ENCODE data around the gene GSN.
"Not testable (repeated sequence)": the region's sequence is repeated elsewhere in the genome, so short reads cannot be mapped to it uniquely, and the experiment has no call there.

GSN gene

DNA sequence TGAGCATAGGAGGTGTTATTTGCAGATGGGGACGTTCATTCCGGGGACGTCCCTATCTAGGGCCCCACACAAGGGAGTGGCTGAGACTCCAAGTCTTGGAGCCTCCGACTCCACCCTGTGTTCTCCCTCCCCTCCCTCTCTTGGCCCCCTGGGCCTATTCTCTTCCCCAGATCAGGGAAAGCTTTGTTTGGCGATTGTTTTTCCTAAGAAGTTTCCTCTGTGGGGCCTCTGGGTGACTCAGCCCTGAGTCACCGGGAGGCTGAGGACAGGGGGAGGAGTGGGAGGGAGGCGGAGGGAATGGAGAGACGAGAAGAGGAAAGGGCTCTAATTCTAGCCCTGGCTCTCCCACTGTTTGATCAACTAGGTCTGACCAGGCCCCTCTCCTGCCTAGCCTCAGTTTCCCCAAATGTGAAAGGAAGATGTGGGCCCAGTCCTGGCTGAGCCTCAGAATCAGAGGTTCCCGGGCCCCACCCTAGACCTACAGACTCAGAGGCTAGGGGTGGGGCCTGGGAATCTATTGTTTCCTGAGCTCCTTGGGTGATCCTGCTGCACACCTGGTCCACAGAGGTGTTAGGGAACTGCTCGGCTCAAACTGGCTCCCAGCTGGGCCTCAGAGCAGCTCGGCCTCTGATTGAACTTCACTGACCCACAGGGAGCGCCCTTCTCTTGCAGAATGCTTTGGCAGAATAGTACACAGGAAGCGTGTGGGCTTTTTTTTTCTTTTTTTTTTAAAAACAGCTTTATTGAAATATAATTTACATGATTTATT is 19.2 kb downstream of the GSN start:
- peak in 1 of 3 donors; percentile 8 for DNase-seq (ENCODE audit: low read depth in 3 of 3, low spot score in 1 of 3)

DNA sequence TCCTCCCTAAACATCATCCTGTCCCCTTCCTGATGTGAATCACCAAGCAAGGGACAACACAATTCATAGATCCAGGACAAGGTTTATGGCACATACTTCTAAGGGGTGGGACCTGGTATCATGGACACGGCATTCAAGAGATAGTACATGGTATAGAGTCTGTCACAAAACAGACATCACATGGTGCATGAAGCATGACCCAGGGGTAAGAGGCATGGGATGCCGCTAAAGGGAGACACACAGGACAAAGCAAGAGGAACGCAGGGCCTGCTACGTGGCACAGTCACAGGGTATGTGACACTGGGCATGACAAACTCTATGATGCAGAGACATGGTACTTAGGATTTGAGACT is 20.7 kb downstream of the GSN start:
- DNase-seq (ENCODE audit: low read depth in 3 of 3, low spot score in 1 of 3): no peak

DNA sequence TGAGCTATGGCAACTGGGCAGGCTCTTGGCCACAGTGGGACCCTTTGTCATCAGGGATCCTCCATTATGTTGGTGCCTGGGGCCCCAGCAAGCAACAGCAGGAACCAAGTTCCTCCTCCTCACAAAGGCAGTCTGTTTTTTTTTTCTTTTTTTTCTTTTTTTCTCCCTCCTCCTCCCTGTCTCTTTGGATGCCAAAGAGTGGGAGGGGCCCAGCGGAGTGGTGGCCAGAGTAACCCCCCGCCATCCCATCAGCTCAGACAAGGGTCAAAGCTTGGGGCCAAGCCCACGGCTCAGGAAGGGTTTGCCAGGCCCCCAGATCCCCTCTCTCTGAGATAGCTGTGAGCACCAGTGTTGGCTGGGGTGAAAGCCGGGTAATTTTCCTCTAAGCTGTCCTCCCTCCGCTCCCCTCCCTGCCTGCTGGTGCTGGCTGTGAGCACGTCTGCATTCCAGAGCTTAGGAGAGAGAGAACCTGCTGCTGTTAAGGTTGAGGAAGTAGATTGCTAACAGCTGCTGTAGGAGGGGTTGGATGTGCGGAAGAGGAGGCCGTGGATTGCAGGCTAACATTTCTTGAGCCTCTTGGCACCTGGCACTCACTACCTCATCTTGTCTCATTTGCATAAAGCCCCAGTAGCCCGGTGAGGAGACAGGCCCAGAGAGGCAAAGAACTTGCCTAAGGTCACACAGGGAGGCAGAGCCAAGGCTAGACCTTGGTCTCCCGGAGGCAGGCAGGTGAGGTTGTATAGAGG is 21.2 kb downstream of the GSN start:
- DNase-seq (ENCODE audit: low read depth in 3 of 3, low spot score in 1 of 3): no peak

DNA sequence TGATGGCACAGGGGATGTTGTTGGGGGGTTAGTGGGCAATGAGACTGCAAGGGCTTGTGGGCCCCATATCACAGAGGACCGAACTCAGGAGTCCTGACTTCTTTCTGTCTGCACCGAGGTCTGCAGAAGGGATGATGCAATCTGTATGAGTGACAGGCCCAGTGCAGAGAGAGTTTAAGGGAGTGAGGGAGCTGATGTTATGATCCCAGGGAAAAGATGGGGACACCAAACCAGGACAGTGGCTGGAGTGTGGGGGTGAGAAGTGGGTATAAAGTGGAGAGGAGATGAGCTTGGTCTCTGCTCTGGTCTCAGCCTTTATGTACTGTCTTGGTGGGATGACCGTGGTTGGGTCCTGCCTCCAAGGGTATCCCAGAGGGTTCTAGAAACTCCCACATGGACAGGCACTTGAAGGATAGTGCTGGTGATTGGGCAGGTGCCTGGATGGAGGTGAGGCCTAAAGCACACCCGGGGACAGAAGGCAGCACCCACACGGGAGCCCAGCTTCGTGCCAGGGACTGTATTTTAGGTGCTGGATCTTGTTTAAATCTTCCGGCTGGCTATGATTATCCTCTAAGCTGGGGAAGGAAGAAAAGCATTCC is 21.9 kb downstream of the GSN start:
- DNase-seq (ENCODE audit: low read depth in 3 of 3, low spot score in 1 of 3): no peak

DNA sequence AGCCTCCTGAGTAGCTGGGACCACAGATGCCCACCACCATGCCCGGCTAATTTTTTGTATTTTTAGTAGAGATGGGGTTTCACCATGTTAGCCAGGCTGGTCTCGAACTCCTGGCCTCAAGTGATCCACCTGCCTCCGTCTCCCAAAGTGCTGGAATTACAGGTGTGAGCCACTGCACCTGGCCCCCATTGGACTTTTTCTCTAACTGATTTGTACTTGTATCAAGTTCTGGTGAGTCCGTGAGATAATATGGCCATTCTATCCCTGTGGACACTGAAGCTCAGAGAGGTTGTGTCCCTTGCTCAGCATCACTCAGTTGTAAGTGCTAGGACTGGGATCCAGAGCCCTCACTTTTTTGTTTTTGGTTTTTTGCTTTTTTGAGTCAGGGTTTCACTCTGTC is 23.6 kb downstream of the GSN start:
- DNase-seq (ENCODE audit: low read depth in 3 of 3, low spot score in 1 of 3): not testable (repeated sequence)

DNA sequence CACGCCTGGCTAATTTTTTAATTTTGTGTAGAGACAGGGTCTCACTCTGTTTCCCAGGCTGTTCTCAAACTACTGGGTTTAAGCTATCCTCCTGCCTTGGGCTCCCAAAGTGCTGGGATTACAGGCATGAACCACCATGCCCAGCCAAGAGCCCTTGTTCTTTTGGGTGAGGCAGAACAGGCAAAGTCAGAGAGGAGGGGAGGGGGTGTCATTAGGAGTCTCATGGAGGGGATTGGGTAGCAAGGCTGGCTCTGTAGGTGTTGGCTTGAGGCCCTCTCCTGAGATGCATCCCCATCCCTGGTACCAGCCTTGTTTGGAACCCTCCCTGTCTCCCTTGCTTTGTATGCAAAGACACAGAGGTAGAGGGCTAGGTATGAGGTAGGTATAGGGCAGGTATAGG is 24.1 kb downstream of the GSN start:
- no peak for DNase-seq (ENCODE audit: low read depth in 3 of 3, low spot score in 1 of 3)

DNA sequence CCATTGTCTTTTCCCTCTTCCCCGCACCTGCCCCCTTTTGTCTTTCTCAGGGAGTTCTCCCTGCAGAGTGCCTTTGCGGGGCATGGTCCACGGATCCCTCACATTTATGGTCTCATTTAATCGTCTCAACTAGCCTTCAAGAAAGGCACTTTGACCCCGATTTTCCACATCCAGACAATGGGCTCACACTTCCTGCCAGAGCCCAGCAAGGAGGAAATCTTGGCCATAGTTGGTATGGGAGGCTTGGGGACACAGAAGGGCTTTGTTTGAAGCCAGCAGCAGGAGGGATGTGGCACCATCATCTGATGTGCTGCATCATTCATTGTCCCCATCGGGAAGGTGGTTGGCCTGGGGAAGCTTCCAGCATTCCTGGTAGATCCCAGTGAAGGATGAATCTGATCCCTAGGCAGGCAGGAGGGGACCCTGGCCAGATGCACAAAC is 24.9 kb downstream of the GSN start:
- DNase-seq (ENCODE audit: low read depth in 3 of 3, low spot score in 1 of 3): no peak

DNA sequence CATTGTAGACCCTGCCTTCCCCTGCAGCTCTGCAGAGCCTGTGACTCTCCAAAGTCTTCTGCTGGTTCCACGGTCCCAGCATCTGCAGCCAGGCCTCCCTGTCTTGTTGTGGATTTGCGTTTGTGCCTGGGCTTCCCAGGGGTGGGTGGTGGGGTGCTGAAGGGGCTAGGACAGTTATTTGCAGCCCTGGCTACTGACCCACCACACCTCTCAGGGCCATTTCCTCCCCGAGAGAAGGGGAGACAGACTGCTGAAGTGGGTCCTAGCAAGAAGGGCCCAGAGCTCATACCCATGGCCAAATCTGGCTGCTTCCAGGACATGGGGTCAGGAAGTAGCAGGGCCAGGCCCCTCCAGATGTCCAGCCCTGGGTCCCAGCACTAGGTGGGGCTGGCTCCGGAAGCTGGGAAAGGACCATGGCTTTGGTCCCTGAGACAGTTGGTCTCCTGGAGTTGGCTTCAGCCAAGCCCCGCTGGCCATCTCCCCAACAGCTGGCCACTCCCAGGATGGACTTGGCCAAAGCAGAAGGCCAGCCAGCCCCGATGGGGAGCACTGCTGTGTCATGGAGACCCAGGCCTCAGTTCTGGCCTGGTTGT is 26.3 kb downstream of the GSN start:
- no peak for DNase-seq (ENCODE audit: low read depth in 3 of 3, low spot score in 1 of 3)

DNA sequence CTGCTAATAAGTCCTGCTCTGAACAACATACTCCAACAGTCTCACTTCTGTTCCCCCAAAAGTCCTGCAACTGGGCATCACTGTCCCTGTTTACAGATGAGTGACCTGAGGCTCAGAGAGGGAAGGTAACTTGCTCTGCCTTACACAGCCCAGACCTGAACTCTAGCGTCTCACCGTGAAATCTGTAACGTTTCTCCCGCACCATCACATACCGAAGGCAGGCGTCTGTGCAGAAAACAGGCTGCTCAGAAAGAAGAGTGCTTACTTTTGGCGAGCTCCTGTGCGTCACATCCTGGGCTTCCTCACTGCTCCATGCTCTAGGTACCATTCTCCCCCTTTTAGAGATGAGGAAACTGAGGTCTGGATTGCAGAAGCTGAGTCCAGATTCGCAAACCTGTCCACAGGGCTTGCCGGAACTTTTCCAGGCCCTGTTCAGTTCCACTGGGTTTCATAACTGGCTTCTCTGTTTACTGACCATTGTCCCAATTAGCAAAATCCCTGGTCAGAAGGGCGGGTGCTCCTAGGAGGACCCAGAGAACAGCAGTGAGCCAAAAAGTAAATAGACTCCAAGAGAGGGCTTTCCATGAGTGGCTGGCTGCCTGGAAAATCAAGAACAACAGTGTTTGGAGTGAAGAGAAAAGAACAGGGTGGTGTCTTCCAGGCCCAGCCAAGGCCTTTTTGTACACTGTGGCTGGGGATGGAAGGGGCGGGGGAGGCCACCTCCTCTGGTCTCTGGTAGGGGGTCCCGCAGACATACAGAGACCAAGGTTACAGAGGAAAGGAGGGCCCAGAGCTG is 27.1 kb downstream of the GSN start:
- DNase-seq (ENCODE audit: low read depth in 3 of 3, low spot score in 1 of 3): no peak

DNA sequence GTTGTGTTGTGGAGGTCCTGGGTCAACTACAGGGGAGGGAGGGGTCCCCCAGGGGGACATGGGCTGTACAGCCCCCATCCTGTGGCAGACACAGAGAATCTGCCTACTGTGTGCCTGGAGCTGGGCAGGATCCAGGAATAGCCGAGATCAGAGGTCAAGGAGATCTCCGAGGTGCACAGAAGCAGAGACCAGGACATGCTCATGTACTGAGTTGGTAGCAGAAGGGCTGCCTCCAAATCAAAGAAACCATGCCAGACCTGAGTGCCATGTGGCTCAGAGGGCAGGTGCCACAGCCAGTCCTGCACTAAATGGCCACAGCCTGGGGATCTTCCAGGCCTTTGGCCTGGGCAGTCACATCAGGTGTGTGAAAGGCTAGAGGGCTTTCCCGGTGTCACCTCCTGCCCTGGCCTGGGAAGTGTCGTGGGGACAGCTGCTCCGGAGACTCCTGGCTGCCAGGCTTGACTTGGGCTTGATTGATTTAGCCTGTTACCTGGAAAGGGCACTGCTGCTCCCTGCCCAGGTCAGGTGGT is 27.8 kb downstream of the GSN start:
- no peak for DNase-seq (ENCODE audit: low read depth in 3 of 3, low spot score in 1 of 3)

DNA sequence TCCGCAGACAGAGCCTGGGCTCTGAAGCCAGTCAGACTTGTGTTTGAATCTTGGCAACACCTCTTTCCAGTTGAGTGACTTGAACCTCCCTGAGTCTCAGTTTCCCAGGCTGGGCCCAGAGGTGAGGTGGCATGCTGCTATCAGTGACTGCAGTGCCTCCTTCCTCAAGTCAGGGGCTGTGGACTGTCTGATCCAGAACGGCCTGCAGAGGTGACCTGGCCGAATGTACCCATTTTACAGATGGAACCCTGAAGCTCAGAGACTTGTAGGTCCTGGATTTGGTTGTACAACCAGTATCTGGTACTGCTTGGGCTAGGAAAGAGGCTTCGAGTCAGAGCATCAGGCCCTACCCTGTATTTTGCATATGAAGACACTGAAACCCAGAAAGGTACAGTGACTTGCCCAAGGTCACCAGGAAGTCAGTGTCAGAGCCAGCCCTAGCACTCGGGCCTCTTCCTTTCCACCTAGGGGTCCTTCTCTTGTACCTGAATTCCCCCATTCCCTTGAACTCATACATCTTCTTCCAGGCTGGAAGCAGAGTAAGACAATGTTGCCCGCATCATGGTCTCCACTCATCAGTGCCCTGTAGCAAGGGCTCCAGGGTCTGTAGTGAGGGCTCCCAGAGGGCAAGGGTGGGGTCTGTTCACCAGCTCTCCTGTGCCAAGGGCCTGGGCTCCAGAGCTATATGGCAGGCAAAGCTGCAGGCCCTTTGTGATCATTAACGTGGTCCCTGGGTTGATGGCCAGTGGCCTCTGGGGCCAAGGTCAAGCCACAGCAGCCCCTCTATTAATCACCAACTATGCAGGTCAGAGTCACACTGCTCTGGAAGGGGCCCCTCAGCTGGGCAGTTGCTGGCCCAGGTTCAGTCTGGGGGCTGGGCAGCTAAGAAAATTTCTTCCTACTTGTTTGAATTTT is 28.5 kb downstream of the GSN start:
- no peak for DNase-seq (ENCODE audit: low read depth in 3 of 3, low spot score in 1 of 3)

DNA sequence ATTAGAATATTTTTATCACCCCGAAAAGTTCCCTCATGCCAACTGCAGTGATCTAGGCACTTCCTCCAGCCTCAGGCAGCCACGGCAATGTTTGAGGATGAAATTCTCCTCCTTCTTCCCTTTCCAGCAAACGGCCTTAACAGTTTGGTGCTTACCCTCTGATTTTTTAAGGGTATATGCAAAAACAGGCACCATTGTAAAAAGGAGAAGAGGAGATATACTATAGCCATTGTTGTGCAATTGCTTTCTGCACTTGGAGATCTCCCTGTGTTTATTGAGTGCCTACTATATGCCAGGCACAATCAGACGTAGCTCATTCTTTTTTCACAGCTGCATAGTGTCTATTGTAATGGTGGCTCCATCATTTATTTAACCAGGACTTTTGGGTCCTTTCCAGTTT is 29.4 kb downstream of the GSN start:
- DNase-seq (ENCODE audit: low read depth in 3 of 3, low spot score in 1 of 3): no peak

DNA sequence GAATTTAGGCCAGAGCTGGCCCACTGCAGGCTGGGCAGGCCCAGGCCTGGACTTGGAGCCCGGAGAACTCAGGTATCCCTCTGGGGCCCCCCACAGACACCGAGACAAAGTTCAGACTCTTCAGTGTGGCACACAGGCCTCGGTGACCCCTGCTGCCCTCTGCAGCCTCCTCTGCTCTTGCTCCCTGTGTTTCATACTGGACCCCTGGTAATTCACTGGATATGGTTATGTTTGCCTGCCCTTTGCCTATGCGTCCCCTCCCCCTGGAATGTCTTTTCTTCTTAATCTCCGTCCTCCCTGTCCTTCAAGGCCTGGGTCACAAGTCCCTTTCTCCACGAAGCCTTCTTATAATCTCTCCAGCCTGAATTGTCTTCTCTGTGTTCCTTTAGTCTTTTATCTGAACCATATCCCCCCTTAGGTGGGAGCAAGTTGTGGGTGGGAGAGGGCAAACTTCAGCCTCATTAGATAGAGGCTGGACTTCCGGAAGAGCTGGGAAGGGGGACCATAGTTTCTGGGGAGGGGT is 30.1 kb downstream of the GSN start:
- DNase-seq (ENCODE audit: low read depth in 3 of 3, low spot score in 1 of 3): no peak

DNA sequence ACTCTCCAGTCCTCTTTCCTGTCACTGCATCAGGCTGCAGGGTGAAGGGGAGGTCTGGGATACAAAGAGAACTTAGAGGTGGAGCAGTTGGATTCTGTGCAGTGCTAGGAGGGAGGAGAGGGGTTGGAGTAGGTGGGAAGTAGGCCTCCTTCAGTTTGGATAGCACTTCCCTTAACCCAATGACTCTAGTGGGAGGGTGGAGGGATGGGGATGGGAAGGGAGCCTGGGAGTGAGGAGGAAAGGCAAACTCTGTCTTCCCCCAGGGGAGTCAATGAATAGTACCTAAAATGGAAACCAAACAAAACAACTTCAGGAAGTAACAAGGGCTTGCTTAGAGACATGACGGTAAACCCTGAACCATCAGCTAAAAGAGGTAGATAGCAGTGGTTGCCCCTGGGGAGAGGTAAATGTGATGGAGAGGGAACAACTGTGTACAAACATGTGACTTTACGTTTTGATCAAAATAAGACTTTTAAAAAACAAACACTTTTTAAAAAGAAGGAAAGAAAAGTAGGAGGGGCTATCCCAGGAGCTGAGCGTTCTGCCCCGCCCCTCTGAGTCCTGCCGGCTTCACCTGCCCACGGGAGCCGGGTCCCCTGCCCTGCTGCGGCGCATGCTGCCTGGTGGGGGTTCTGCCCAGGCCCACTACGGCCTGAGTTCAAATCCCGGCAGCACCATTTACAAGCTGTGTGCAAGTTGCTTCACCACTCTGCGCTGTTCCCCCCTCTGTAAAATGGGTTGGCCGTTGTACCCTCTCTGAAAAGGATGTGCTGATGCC is 30.9 kb downstream of the GSN start:
- no peak for DNase-seq (ENCODE audit: low read depth in 3 of 3, low spot score in 1 of 3)

DNA sequence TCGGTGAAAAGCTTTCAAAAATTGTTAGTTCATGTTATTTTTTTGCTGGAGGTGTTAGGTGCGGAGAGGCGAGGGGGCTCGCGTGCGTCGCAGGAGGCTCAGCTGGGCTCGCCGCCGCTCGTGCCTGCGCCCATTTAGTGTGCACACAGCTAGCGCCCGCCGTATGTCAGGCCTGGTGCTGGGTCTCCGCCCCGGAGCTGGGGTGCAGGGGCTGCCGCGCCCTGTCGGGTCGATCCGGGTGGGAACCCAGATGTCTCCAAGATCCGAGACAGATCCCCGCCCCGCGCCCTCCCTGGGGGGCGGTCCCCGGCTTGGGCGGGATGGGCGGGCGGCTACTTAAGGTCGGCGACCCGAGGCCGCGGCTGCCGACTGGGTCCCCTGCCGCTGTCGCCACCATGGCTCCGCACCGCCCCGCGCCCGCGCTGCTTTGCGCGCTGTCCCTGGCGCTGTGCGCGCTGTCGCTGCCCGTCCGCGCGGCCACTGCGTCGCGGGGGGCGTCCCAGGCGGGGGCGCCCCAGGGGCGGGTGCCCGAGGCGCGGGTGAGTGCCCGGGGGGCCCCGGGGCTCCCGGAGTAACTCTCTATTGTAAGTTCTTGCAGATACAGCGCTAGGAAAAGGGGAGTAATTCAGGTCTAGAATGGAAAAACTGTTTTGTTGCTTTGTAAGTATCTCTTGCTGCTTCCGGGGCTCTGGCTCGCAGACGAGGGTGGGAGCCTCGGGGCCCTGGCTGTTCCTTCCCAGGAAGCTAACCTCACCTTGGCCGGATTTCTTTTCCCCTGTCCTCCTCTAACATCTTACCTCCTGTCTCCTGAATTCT is 31.7 kb downstream of the GSN start:
- no peak for DNase-seq (ENCODE audit: low read depth in 3 of 3, low spot score in 1 of 3)

DNA sequence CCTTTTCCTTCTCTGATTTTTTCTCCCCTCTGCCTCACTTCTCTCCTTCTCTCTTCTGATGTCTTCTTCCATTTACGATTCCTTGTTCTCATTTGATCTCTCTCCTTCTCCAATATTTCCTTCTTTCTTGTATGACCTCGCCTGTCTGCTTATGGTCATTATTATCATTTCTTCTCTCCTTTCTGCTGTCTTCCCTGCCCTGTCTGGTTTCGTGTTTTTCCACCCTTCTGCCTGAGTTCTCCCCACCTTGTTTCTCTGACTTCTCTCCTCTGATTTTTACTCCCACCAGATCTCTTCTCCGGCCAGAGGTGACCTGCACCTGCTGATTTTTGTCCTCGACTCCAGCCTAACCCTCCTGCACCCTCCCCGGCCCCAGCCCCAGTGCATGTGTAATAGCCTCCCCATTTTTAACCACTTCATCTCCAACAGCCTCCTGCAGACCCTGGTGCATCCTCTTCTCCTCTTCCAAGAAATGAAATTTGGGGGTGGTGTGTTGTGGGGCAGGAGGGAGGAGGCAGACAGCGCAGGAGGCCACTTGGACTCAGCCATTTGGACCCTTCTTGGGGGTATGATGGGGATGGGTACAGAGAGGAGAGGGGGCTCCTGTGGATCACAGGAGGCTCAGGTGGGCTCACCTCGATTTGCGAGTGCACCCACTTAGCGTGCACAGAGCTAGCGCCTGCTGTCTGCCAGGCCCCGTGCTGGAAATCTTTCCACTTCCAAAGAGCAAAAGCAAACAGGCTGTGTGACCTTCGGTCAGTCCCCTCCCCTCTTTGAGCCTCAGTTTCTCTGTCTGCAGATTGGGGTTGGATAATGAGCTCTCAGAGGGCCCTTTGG is 32.5 kb downstream of the GSN start:
- DNase-seq (ENCODE audit: low read depth in 3 of 3, low spot score in 1 of 3): no peak

DNA sequence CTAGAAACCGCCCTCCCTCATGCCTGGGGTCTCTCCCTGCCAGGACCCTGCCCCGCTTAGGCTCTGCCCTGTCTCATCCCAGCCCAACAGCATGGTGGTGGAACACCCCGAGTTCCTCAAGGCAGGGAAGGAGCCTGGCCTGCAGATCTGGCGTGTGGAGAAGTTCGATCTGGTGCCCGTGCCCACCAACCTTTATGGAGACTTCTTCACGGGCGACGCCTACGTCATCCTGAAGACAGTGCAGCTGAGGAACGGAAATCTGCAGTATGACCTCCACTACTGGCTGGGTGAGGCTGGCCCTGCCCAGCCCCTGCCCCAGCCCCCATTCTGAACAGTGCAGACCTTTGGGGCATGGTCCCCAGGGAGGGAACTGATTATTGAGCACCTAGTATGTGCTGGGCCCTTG is 33.9 kb downstream of the GSN start:
- no peak for DNase-seq (ENCODE audit: low read depth in 3 of 3, low spot score in 1 of 3)
